Astrocyte of the cerebellum (primary cell): Measurements from ENCODE around the gene CCR5AS.
"Not testable (repeated sequence)": the region's sequence is repeated elsewhere in the genome, so short reads cannot be mapped to it uniquely, and the experiment has no call there.

Source experiments
- DNase-seq: peaks from one replicate; pipeline ENCODE4 v3.0.0-alpha.2; 2011; ENCODE audit warnings: low read depth
- H3K4me3 ChIP-seq: 2 replicates; pipeline ENCODE4 v1.5.1; 2011; ENCODE audit warnings: mild to moderate bottlenecking, low read depth, low read length, moderate library complexity
- CTCF ChIP-seq: IDR thresholded peaks from 2 replicates; pipeline ENCODE4 v1.5.1; 2012; ENCODE audit warnings: low read length, low read depth, moderate library complexity, mild to moderate bottlenecking; ENCODE audit errors: missing control alignments
- in situ Hi-C: cut with HindIII; loops from 2 replicates; pipeline ENCODE4 v1.10.0; 2017; ENCODE audit warnings: low sequenced_read_pairs

CCR5AS gene

GRCh38 chr3:46398186-46398955, 8.5 kb downstream of the CCR5AS start:
- TF ChIP-seq CTCF: no peak
- DNase-seq: no peak
- H3K4me3 ChIP-seq: no peak overlapping the region
- in situ Hi-C loops: no loop called here

GRCh38 chr3:46397111-46397510, 9.8 kb downstream of the CCR5AS start:
- in situ Hi-C loops: no loop called here
- no peak for DNase-seq
- TF ChIP-seq CTCF: no peak
- H3K4me3 ChIP-seq: no peak overlapping the region

- in situ Hi-C loops: no loop called here
- TF ChIP-seq CTCF: no peak
- no peak for DNase-seq
Observed at GRCh38 chr3:46395766-46396530, 10.9 kb downstream of the CCR5AS start.

GRCh38 chr3:46395210-46395661, 11.6 kb downstream of the CCR5AS start:
- H3K4me3 ChIP-seq: no peak overlapping the region
- in situ Hi-C loops: no loop called here
- no peak for DNase-seq
- no peak for TF ChIP-seq CTCF

More at GRCh38 chr3:46395766-46396530, 10.9 kb downstream of the CCR5AS start:
- H3K4me3 ChIP-seq: no peak overlapping the region

GRCh38 chr3:46393554-46394434, 13.1 kb downstream of the CCR5AS start:
- H3K4me3 ChIP-seq: no peak overlapping the region
- DNase-seq: no peak
- in situ Hi-C loops: no loop called here
- no peak for TF ChIP-seq CTCF

- DNase-seq: no peak
- in situ Hi-C loops: no loop called here
- no peak for TF ChIP-seq CTCF
- no peak overlapping the region for H3K4me3 ChIP-seq
Observed at GRCh38 chr3:46393011-46393410, 13.9 kb downstream of the CCR5AS start.

- H3K4me3 ChIP-seq, DNase-seq, in situ Hi-C loops: not testable (repeated sequence)
Observed at GRCh38 chr3:46391526-46391925, 15.3 kb downstream of the CCR5AS start.
